SK-N-SH treated with all-trans-retinoic acid at 6 μM for 48 hours (cell line): ENCODE measurements around the gene VASN.

Experiments used
- ATAC-seq: fragments of 200-7000 bp; cut with Tn5 transposase; 3 replicates; pipeline ENCODE4 v1.9.1; 2020; ENCODE audit warnings: mild to moderate bottlenecking, moderate library complexity
- ARNTL ChIP-seq: fragments of 450-650 bp; formaldehyde crosslinking; IDR thresholded peaks from 2 replicates; pipeline ENCODE4 v1.5.0; 2020; ENCODE audit warnings: low read depth, mild to moderate bottlenecking, moderate library complexity, borderline replicate concordance
- BACH2 ChIP-seq: fragments of 250-450 bp; sonication (Bioruptor Pico); IDR thresholded peaks from 2 replicates; pipeline ENCODE4 v1.9.0; 2021; ENCODE audit warnings: mild to moderate bottlenecking, borderline replicate concordance
- CREB5 ChIP-seq: fragments of 250-450 bp; sonication (Bioruptor Pico); IDR thresholded peaks from 2 replicates; pipeline ENCODE4 v1.5.1; 2020; ENCODE audit warnings: low read depth, mild to moderate bottlenecking, moderate library complexity
- CSRNP3 ChIP-seq: fragments of 250-450 bp; sonication (Bioruptor Pico); IDR thresholded peaks from 2 replicates; pipeline ENCODE4 v1.5.1; 2021; ENCODE audit warnings: mild to moderate bottlenecking, moderate library complexity
- ESRRG ChIP-seq: fragments of 250-450 bp; sonication (Bioruptor Pico); IDR thresholded peaks from 2 replicates; pipeline ENCODE4 v1.6.1; 2021; ENCODE audit warnings: mild to moderate bottlenecking
- GLIS3 ChIP-seq: fragments of 250-450 bp; sonication (Bioruptor Pico); IDR thresholded peaks from 2 replicates; pipeline ENCODE4 v1.5.0; 2020; ENCODE audit warnings: mild to moderate bottlenecking, moderate library complexity
- ISL1 ChIP-seq: fragments of 250-450 bp; sonication (Bioruptor Pico); IDR thresholded peaks from 2 replicates; pipeline ENCODE4 v2.1.2; 2022; ENCODE audit warnings: mild to moderate bottlenecking, moderate library complexity
- OSR1 ChIP-seq: fragments of 250-450 bp; sonication (Bioruptor Pico); IDR thresholded peaks from 2 replicates; pipeline ENCODE4 v1.8.0; 2022; ENCODE audit warnings: moderate library complexity, mild to moderate bottlenecking, inconsistent platforms
- POU6F1 ChIP-seq: fragments of 250-450 bp; sonication (Bioruptor Pico); IDR thresholded peaks from 2 replicates; pipeline ENCODE4 v1.8.0; 2021; ENCODE audit warnings: low read depth, mild to moderate bottlenecking, moderate library complexity, borderline replicate concordance
- PPARA ChIP-seq: fragments of 250-450 bp; sonication (Bioruptor Pico); IDR thresholded peaks from 2 replicates; pipeline ENCODE4 v1.5.0; 2020; ENCODE audit warnings: mild to moderate bottlenecking, borderline replicate concordance
- RARB ChIP-seq: fragments of 250-450 bp; sonication (Bioruptor Pico); IDR thresholded peaks from 2 replicates; pipeline ENCODE4 v1.8.0; 2021; ENCODE audit warnings: mild to moderate bottlenecking, moderate library complexity
- SNAI2 ChIP-seq: fragments of 250-450 bp; sonication (Bioruptor Pico); IDR thresholded peaks from 2 replicates; pipeline ENCODE4 v1.5.0; 2020; ENCODE audit warnings: mild to moderate bottlenecking, moderate library complexity
- TCF4 ChIP-seq: fragments of 250-450 bp; sonication (Bioruptor Pico); IDR thresholded peaks from 2 replicates; pipeline ENCODE4 v1.8.0; 2021; ENCODE audit warnings: mild to moderate bottlenecking, moderate library complexity, borderline replicate concordance
- TOX ChIP-seq: fragments of 250-450 bp; sonication (Bioruptor Pico); IDR thresholded peaks from 2 replicates; pipeline ENCODE4 v1.8.0; 2021; ENCODE audit warnings: mild to moderate bottlenecking, moderate library complexity, borderline replicate concordance
- TSHZ2 ChIP-seq: fragments of 250-450 bp; sonication (Bioruptor Pico); IDR thresholded peaks from 2 replicates; pipeline ENCODE4 v1.5.0; 2020; ENCODE audit warnings: mild to moderate bottlenecking, moderate library complexity
- ZC3H10 ChIP-seq: fragments of 250-450 bp; sonication (Bioruptor Pico); IDR thresholded peaks from 2 replicates; pipeline ENCODE4 v1.5.1; 2021; ENCODE audit warnings: mild to moderate bottlenecking, moderate library complexity
- ZFP3 ChIP-seq: fragments of 250-450 bp; sonication (Bioruptor Pico); IDR thresholded peaks from 2 replicates; pipeline ENCODE4 v1.5.0; 2020; ENCODE audit warnings: mild to moderate bottlenecking, moderate library complexity
- ZFP30 ChIP-seq: fragments of 450-650 bp; formaldehyde crosslinking; IDR thresholded peaks from 2 replicates; pipeline ENCODE4 v1.5.0; 2022; ENCODE audit warnings: mild to moderate bottlenecking, moderate library complexity
- ZNF565 ChIP-seq: fragments of 450-650 bp; formaldehyde crosslinking; conservative IDR thresholded peaks from 2 replicates; pipeline ENCODE4 v1.5.0; 2020; ENCODE audit warnings: low read depth, mild to moderate bottlenecking, moderate library complexity
- ZNF70 ChIP-seq: fragments of 450-650 bp; formaldehyde crosslinking; IDR thresholded peaks from 2 replicates; pipeline ENCODE4 v1.5.0; 2020; ENCODE audit warnings: mild to moderate bottlenecking, moderate library complexity
- ZNF8 ChIP-seq: fragments of 450-650 bp; formaldehyde crosslinking; IDR thresholded peaks from 2 replicates; pipeline ENCODE4 v1.5.0; 2020; ENCODE audit warnings: mild to moderate bottlenecking, moderate library complexity

VASN gene

GRCh38 chr16:4334724-4335495, 36.7 kb upstream of the VASN start (continued):
- TF ChIP-seq ESRRG (CRISPR knock-in tag) (no peak), TCF4 (CRISPR knock-in tag) (no peak), ZC3H10 (CRISPR knock-in tag) (no peak), BACH2 (CRISPR knock-in tag) (no peak), ARNTL (CRISPR knock-in tag) (no peak)

DNA sequence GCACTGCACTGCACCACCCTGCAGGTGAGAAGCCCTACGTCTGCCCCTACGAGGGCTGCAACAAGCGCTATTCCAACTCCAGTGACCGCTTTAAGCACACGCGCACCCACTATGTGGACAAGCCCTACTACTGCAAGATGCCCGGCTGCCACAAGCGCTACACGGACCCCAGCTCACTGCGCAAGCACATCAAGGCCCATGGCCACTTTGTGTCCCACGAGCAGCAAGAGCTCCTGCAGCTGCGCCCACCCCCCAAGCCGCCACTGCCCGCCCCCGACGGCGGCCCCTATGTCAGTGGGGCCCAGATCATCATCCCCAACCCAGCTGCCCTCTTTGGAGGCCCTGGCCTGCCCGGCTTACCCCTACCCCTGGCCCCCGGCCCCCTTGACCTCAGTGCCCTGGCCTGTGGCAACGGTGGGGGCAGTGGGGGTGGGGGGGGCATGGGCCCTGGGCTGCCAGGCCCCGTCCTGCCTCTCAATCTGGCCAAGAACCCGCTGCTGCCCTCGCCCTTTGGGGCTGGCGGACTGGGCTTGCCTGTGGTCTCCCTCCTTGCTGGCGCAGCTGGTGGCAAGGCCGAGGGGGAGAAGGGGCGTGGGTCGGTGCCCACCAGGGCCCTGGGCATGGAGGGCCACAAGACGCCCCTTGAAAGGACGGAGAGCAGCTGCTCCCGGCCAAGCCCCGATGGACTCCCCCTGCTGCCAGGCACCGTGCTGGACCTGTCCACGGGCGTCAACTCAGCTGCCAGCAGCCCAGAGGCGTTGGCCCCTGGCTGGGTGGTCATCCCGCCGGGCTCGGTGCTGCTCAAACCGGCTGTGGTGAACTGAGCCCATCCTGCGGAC, 34.7 kb upstream of the VASN start:
- no peak for ATAC-seq

GRCh38 chr16:4337540-4338088, 34.0 kb upstream of the VASN start:
- ATAC-seq = no peak
- no peak for TF ChIP-seq ZNF565 (CRISPR knock-in tag)
- no peak for TF ChIP-seq TSHZ2 (CRISPR knock-in tag)
- no peak for TF ChIP-seq RARB (CRISPR knock-in tag)
- no peak for TF ChIP-seq SNAI2 (CRISPR knock-in tag)
- no peak for TF ChIP-seq TOX
- TF ChIP-seq TCF4 (CRISPR knock-in tag) = no peak
- no peak for TF ChIP-seq ZNF70
- TF ChIP-seq BACH2 (CRISPR knock-in tag) = no peak
- no peak for TF ChIP-seq POU6F1 (CRISPR knock-in tag)
- TF ChIP-seq, all 23 proteins: peak for 0

More for the DNA sequence above, 34.7 kb upstream of the VASN start:
- TF ChIP-seq ESRRG (CRISPR knock-in tag) (no peak), POU6F1 (CRISPR knock-in tag) (no peak), PPARA (CRISPR knock-in tag) (no peak), CREB5 (CRISPR knock-in tag) (no peak), ARNTL (CRISPR knock-in tag) (no peak), ZNF8 (no peak)
- TF ChIP-seq, all 23 proteins: peak for 0

- TF ChIP-seq ZFP3 (CRISPR knock-in tag) (no peak), ZNF8 (no peak), CSRNP3 (CRISPR knock-in tag) (no peak), OSR1 (CRISPR knock-in tag) (no peak), ZFP30 (CRISPR knock-in tag) (no peak), ARNTL (CRISPR knock-in tag) (no peak), SNAI2 (CRISPR knock-in tag) (no peak), ZNF70 (no peak), GLIS3 (no peak), ISL1 (no peak), TCF4 (CRISPR knock-in tag) (no peak), TSHZ2 (CRISPR knock-in tag) (no peak)
- peak; percentile 3; the same call in 2 of the 3 replicates for ATAC-seq
Measured at GRCh38 chr16:4338125-4338582, 33.5 kb upstream of the VASN start.
